ENCODE data around the gene PLA2R1.

PLA2R1 gene

DNA sequence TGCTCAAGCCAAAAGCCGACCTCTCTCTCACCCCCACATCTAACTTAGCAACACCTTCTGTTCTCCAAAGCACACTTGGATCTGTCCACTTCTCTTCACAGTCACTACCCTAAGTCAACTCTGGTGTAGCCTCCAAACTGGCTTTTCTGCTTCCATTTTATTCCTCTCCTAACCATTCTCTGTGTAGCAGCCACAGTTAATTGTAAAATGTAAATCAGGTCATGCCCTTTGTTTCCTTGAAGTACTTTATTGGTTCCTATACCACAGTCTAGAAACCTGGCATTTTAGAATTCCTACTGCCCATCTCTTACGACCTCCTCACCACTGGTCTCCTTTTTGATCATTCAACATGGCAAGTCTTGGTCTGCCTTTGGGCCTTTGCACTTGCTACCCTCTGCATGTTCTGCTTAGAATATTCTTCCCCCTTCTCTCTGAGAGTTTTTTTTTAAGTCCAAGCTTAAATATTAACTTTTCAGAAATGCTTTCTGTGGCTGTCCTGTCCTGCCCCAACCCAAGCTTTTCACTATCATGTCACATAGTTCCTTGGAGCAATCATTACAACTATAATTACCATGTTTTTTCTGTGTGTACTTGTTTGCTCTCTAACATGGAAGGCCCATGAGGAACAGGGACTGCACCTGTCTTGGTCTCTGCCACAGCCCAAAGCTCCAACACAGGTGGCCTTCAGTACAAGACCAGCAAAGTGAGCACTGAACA, 42.9 kb downstream of the PLA2R1 start:
- Mint-ChIP-seq H3K4me3 (no peak overlapping the region), H3K27ac (no peak overlapping the region)
- no peak for DNase-seq (ENCODE audit: low spot score in 2 of 2)

DNA sequence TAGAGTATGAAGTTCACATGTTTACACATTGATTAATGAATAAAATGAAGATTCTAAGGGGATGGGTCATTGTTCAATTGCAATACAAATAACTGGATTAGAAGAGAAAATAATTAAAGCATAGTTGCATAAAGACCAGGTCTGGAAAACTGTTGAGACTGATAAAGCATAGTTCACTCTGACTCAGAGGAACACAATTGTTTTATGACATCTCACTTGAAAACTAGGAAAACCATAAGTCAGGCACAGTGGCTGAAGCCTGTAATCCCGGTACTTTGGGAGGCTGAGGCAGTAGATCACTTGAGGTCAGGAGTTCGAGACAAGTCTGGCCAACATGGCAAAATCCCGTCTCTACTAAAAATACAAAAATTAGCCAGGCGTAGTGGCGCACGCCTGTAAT, 46.7 kb downstream of the PLA2R1 start:
- Mint-ChIP-seq H3K36me3 (no peaks in the 10 kb centered on the region), H3K4me1 (no peaks in the 10 kb centered on the region), H3K27ac (no peak overlapping the region), H3K4me3 (no peak overlapping the region), H3K9me3 (no peaks in the 10 kb centered on the region)
- ATAC-seq (no peak), DNase-seq (ENCODE audit: low spot score in 2 of 2) (no peak)

More for the DNA sequence above, 42.9 kb downstream of the PLA2R1 start:
- ATAC-seq: no peak
- peaks cover 6% of the 10 kb centered on the region for H3K9me3 Mint-ChIP-seq
- H3K36me3 Mint-ChIP-seq: no peaks in the 10 kb centered on the region
- no peaks in the 10 kb centered on the region for H3K4me1 Mint-ChIP-seq

DNA sequence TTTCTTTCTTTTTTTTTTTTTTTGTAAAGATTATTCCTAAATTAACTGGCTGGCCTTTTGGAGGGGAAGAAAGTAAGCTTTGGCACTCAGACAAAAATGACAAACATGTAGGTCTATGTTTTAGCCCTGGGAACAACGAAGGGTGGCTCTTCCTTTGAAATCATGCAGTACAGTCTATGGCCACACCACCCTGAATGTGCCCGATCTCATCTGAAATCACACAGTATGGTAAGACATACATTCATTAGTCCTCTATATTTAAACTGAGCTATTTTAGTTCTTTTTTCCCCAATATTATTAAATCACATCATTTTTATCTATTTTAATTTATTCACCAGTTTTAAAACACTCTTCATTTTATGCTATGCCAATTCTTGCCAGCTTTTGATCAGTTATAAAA, 48.2 kb downstream of the PLA2R1 start:
- H3K36me3 Mint-ChIP-seq: no peaks in the 10 kb centered on the region
- no peaks in the 10 kb centered on the region for H3K9me3 Mint-ChIP-seq
- ATAC-seq (no peak), DNase-seq (ENCODE audit: low spot score in 2 of 2) (no peak)
- no peak overlapping the region for H3K4me3 Mint-ChIP-seq
- no peaks in the 10 kb centered on the region for H3K4me1 Mint-ChIP-seq
- H3K27ac Mint-ChIP-seq: no peak overlapping the region

GRCh38 chr2:160010361-160011145, 51.9 kb downstream of the PLA2R1 start:
- DNase-seq (ENCODE audit: low spot score in 2 of 2) (no peak), ATAC-seq (no peak)
- Mint-ChIP-seq H3K9me3 (no peaks in the 10 kb centered on the region), H3K27ac (no peak overlapping the region), H3K36me3 (no peaks in the 10 kb centered on the region), H3K4me1 (no peaks in the 10 kb centered on the region), H3K4me3 (no peak overlapping the region)

DNA sequence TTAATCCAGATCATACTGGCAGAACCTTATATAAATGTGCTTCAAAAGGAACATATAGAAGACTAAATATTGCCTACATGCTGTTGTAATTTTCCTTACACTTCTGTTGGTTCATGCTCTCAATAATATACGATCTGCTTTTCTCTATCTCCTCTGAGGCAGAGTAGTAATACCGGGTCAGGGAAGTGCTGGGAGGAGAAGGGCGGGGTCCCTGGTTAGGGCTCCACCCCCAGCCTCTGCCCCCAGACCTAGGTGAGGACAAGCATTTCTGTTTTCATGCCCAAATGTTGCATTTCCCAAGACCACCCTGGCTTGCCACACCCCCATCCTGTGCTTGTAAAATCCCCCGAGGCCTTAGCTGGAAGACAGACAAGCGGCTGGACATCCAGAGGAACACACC, 55.3 kb downstream of the PLA2R1 start:
- no peaks in the 10 kb centered on the region for H3K36me3 Mint-ChIP-seq
- H3K27ac Mint-ChIP-seq: no peak overlapping the region
- ATAC-seq: no peak
- no peak overlapping the region for H3K4me3 Mint-ChIP-seq
- H3K4me1 Mint-ChIP-seq: no peaks in the 10 kb centered on the region
- DNase-seq (ENCODE audit: low spot score in 2 of 2): no peak
- no peaks in the 10 kb centered on the region for H3K9me3 Mint-ChIP-seq

GRCh38 chr2:160006475-160006874, 55.9 kb downstream of the PLA2R1 start:
- ATAC-seq (no peak), DNase-seq (ENCODE audit: low spot score in 2 of 2) (no peak)
- no peaks in the 10 kb centered on the region for H3K9me3 Mint-ChIP-seq
- no peaks in the 10 kb centered on the region for H3K4me1 Mint-ChIP-seq
- H3K4me3 Mint-ChIP-seq: no peak overlapping the region
- no peak overlapping the region for H3K27ac Mint-ChIP-seq
- no peaks in the 10 kb centered on the region for H3K36me3 Mint-ChIP-seq

- Mint-ChIP-seq H3K9me3 (no peaks in the 10 kb centered on the region), H3K4me3 (no peak overlapping the region), H3K36me3 (no peaks in the 10 kb centered on the region), H3K4me1 (no peaks in the 10 kb centered on the region), H3K27ac (no peak overlapping the region)
- ATAC-seq: no peak
- DNase-seq (ENCODE audit: low spot score in 2 of 2): no peak
These were observed 56.5 kb downstream of the PLA2R1 start for GRCh38 chr2:160005908-160006307.

GRCh38 chr2:160005476-160005875, 56.9 kb downstream of the PLA2R1 start:
- Mint-ChIP-seq H3K9me3 (no peaks in the 10 kb centered on the region), H3K27ac (no peak overlapping the region), H3K4me1 (no peaks in the 10 kb centered on the region), H3K36me3 (no peaks in the 10 kb centered on the region), H3K4me3 (no peak overlapping the region)
- DNase-seq (ENCODE audit: low spot score in 2 of 2) (no peak), ATAC-seq (no peak)

DNA sequence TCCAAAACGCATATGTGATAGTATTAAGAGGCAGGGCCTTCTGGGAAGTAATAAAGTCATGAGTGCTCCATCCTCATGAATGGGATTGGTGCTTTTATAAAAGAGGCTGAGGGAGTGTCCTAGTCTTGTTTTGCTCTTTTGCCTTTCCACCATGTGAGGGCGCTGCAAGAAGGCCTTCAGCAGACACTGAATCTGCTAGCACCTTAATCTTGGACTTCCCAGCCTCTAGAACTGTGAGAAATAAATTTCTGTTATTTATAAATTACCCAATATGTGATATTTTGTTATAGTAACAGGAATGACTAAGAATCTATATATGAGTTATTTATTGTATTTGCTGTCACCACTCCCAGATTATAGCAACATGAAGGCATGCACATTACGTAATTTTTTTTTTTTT, 63.5 kb downstream of the PLA2R1 start:
- no peak overlapping the region for H3K27ac Mint-ChIP-seq
- H3K4me3 Mint-ChIP-seq: no peak overlapping the region
- DNase-seq (ENCODE audit: low spot score in 2 of 2) (no peak), ATAC-seq (no peak)
- no peaks in the 10 kb centered on the region for H3K9me3 Mint-ChIP-seq
- no peaks in the 10 kb centered on the region for H3K36me3 Mint-ChIP-seq
- no peaks in the 10 kb centered on the region for H3K4me1 Mint-ChIP-seq

- Mint-ChIP-seq H3K9me3 (no peaks in the 10 kb centered on the region), H3K27ac (no peak overlapping the region), H3K4me3 (no peak overlapping the region), H3K4me1 (no peaks in the 10 kb centered on the region), H3K36me3 (no peaks in the 10 kb centered on the region)
- no peak for DNase-seq (ENCODE audit: low spot score in 2 of 2)
- ATAC-seq: no peak
These were observed 64.2 kb downstream of the PLA2R1 start for GRCh38 chr2:159998243-159998642.

GRCh38 chr2:159996792-159997546, 65.4 kb downstream of the PLA2R1 start:
- Mint-ChIP-seq H3K36me3 (no peaks in the 10 kb centered on the region), H3K27ac (no peak overlapping the region), H3K9me3 (no peaks in the 10 kb centered on the region), H3K4me3 (no peak overlapping the region), H3K4me1 (no peaks in the 10 kb centered on the region)
- DNase-seq (ENCODE audit: low spot score in 2 of 2) (no peak), ATAC-seq (no peak)

DNA sequence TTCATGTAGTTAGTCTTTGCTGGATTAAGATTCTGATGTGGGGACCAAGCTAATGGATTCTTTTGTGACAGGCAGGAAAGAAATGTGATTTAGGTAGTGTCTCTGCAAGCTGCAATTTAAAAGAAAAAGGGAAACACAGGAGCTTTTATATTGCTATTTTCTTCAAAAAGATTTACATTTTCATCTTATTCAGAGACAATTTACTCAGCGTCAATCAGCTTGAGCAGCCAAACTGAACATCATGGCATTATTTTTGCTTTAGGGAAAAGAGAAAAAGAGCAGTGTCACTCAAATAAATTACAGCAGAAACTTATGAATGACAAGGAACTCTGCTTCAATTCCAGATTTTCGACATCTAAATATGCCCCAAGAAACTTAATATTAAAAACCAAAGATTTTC, 67.4 kb downstream of the PLA2R1 start:
- Mint-ChIP-seq H3K36me3 (no peaks in the 10 kb centered on the region), H3K4me3 (no peak overlapping the region), H3K27ac (no peak overlapping the region), H3K4me1 (no peaks in the 10 kb centered on the region), H3K9me3 (no peaks in the 10 kb centered on the region)
- ATAC-seq (no peak), DNase-seq (ENCODE audit: low spot score in 2 of 2) (no peak)

- Mint-ChIP-seq H3K9me3 (no peaks in the 10 kb centered on the region), H3K36me3 (no peaks in the 10 kb centered on the region), H3K4me3 (no peak overlapping the region), H3K27ac (no peak overlapping the region), H3K4me1 (no peaks in the 10 kb centered on the region)
- DNase-seq (ENCODE audit: low spot score in 2 of 2) (no peak), ATAC-seq (no peak)
These were observed 73.2 kb downstream of the PLA2R1 start for GRCh38 chr2:159989249-159989648.

GRCh38 chr2:159988412-159988970, 73.9 kb downstream of the PLA2R1 start:
- Mint-ChIP-seq H3K36me3 (no peaks in the 10 kb centered on the region), H3K27ac (no peak overlapping the region), H3K4me1 (no peaks in the 10 kb centered on the region), H3K9me3 (no peaks in the 10 kb centered on the region), H3K4me3 (no peak overlapping the region)
- DNase-seq (ENCODE audit: low spot score in 2 of 2): no peak
- no peak for ATAC-seq

DNA sequence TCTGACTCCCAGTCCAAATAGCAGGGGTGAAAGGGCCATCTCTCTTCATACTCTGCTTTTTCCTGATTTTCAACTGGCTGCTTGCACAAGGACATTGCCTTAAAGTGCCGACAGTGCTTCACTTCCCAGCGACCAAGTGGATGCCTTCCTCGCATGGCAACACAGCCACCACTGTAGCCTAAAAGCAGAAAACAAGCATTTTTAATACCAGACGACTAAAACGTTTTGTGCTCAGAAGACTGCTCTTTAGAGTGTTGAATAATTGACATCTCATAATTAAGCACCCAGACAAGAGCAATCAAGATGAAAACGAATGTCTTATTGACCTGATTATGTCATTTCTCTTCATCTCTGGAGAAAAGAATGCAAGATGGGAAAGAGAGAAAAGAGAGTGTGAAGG, 75.2 kb downstream of the PLA2R1 start:
- no peak overlapping the region for H3K27ac Mint-ChIP-seq
- ATAC-seq: no peak
- H3K4me3 Mint-ChIP-seq: no peak overlapping the region
- DNase-seq (ENCODE audit: low spot score in 2 of 2): no peak
- no peaks in the 10 kb centered on the region for H3K4me1 Mint-ChIP-seq
- H3K36me3 Mint-ChIP-seq: no peaks in the 10 kb centered on the region
- no peaks in the 10 kb centered on the region for H3K9me3 Mint-ChIP-seq

All from stimulated activated effector memory CD8-positive, alpha-beta T cell treated with anti-CD3 and anti-CD28 coated beads, Interleukin-12 subunit alpha, Interleukin-12 subunit beta, amount 100 ng/mL, for 72 hours (primary cell).